GM18873 (cell line): ENCODE measurements around the gene PNCK.
"Not testable (repeated sequence)": the region's sequence is repeated elsewhere in the genome, so short reads cannot be mapped to it uniquely, and the experiment has no call there.

Experiments used
- ATAC-seq: cut with Tn5 transposase; IDR thresholded peaks from one replicate; pipeline ENCODE4 v1.9.1; 2021; ENCODE audit warnings: mild to moderate bottlenecking, moderate library complexity, moderate number of reproducible peaks; ENCODE audit not compliant: unreplicated experiment, low FRiP score

Gene PNCK

DNA sequence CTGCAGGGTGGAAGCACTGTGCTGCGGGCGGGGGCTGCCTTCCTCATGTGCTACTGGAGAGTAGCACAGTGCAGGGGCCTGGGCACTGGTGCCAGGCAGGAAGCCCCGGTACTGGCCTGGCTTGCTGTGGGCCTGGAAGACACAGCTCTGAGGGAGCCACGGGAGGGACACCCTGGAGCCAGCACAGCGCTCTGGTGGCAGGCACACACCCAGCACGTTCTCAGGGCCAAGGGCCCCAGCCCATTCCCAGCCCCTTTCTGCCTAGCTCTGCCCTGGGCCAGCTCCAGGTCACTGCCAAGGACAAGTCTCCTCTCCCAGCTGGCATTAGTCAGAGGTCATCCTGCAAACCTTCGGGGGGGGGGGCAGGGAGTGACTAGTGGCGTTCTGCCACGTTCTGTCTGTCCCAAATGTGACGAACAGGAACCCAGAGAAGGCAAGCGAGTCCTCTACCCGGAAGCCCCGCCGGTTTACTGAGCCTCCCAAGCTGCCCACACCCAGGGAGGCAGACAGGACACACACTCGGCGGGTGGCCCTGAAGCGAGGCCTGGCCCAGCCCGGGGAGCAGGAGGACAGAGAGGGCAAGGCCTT lies 26.3 kb upstream of the PNCK start:
- not testable (repeated sequence) for ATAC-seq

DNA sequence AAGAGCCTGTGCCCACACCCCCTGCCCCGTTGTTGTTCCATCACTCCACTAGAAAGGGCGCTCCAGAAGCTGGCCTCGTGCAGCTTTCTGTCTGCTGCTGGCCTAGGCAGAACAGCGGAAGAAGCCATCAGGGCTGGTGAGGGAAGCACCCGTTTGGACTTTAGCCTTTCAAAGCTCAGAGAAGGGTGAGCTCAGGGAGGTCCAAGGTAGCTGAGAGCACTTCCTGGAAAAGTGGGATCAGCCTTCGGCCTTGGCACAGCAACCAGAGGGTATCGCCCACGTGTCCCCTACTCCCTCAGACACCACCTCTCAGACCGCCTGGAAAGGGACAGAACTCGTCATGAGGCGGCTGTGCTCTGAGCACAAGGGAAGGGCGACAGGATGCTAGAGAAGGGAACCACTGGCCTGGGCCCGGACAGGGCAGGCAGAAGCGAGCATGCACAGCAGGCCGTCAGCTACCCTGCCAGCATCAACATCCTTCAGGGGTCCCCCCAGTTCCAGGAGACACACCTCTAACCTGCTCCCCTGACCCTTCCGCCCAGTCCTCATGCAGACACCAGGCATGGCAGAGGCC lies 25.7 kb upstream of the PNCK start:
- not testable (repeated sequence) for ATAC-seq

DNA sequence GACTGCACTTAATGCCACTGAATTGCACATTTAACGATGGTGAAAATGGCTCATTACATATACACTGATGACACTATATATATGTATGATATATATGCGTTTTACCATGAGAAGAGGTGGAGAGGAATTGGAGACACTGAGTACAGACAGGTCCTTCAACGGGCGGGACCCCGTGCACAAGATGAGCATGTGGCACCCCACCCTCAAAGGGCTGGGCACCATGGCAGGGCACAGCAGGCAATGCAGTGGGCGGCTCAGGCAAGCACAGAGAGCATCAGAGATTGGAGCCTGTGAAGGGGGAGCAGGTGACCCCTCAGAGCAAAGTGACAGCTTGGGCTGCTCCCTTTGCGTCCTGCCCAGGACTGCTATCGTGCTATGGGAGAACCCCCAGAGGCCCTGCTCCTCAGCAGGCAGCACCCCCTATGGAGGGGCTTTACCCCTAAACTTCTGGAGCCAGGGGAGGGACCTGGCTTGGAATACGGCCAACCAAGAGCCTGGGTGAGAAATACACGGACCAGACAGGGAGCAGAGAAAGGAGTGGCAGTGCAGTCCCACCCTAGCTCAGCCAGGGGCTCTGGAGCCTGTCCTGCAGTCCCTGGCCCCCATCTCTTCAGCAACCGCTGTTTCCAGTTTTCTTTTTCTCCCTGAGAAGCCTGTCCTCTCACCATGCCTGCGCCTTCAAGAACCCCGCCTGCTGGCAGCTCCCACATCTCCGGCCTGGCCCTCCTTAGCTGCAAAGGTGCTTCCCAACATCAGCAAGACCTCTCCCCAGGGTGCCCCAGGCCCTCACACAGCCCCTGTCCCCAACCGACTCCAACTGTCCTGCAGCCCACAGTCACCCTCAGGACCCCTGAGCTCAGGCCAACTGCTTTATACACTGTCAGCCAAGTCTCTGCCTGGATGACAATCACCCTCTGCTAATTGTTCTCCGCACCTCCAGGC lies 24.6 kb upstream of the PNCK start:
- ATAC-seq = no peak

DNA sequence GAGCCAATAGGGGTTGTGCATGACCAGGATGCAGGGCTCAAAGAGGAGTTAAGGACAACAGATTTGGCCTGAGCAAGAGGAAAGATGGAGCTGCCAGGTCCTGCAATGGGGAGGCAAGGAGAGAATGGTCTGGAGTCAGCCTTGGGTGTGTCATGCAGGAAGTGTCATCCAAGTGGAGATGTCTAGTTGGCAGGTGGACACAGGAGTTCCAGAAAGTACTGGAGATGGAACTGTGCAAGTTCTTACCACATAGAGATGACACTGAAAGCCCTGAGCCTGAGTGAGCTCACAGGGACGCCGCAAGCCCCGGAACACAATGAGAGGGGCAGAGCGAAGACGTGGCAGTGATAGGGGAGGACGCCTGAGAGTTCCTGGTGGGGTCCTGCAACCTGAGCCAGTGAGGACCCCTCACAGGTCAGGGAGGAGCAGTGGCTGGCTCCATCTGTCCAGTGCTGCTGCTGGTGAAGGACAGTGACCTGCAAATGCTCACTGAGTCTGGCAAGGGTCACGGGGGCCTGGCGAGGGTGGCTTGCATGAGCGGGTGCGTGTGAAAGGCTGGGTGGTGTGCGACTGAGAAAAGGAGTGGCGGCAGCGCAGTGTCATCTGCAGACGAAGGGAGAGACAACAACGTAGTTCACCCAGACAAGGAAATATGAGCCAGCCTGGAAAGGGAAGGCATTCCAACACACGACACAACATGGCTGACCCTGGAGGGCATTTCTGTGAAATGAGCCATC lies 23.5 kb upstream of the PNCK start:
- ATAC-seq = not testable (repeated sequence)

DNA sequence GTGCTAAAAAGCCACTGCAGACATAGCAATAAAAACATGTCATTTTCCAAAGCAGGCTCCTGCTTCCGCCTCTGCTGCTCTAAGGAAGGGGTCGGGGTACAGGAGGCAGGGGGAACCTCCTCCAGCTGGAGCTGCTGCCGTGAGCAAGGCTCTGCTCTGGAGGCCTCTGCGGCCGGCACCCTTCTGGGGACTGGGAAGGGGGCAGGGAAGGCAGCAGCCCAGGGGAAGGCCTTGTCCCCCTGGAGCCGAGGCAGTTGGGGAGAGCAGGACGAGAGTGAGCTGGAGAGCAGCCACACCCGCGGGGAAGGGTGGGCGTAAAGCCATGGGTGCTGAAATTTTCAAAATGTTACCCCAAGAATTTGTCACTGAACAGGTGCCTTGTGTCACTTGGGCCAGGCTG lies 22.9 kb upstream of the PNCK start:
- not testable (repeated sequence) for ATAC-seq

DNA sequence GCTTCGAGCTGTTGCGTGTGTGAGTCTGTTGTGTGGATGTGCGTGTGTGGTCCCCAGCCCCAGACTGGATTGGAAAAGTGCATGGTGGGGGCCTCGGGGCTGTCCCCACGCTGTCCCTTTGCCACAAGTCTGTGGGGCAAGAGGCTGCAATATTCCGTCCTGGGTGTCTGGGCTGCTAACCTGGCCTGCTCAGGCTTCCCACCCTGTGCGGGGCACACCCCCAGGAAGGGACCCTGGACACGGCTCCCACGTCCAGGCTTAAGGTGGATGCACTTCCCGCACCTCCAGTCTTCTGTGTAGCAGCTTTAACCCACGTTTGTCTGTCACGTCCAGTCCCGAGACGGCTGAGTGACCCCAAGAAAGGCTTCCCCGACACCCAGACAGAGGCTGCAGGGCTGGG lies 22.5 kb upstream of the PNCK start:
- no peak for ATAC-seq

DNA sequence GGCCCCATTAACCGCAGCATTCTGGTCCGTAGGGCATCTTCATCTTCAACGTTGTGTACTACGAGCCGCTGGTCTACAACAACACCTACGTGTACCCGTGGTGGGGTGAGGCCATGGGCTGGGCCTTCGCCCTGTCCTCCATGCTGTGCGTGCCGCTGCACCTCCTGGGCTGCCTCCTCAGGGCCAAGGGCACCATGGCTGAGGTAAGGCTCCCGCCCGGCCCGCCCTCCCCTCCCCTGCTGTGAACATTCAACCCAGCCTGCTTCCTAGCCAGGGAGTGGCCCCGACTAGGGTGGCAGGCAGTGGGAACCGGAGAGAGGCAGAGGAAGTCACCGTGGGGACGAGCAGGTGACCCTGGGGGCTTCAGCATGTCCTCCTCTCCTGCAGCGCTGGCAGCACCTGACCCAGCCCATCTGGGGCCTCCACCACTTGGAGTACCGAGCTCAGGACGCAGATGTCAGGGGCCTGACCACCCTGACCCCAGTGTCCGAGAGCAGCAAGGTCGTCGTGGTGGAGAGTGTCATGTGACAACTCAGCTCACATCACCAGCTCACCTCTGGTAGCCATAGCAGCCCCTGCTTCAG lies 21.2 kb upstream of the PNCK start:
- no peak for ATAC-seq

DNA sequence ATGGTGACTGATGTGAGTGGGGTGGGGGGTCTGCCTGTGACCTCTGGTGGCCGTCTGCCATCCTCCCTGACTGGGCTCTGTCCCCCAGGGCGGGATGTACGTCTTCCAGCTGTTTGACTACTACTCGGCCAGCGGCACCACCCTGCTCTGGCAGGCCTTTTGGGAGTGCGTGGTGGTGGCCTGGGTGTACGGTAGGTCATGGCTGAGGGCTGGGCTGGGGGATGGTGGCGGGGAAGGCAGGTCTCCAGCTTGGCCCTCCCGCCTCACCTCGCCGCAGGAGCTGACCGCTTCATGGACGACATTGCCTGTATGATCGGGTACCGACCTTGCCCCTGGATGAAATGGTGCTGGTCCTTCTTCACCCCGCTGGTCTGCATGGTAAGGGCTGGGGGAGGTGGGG lies 20.6 kb upstream of the PNCK start:
- ATAC-seq = not testable (repeated sequence)

DNA sequence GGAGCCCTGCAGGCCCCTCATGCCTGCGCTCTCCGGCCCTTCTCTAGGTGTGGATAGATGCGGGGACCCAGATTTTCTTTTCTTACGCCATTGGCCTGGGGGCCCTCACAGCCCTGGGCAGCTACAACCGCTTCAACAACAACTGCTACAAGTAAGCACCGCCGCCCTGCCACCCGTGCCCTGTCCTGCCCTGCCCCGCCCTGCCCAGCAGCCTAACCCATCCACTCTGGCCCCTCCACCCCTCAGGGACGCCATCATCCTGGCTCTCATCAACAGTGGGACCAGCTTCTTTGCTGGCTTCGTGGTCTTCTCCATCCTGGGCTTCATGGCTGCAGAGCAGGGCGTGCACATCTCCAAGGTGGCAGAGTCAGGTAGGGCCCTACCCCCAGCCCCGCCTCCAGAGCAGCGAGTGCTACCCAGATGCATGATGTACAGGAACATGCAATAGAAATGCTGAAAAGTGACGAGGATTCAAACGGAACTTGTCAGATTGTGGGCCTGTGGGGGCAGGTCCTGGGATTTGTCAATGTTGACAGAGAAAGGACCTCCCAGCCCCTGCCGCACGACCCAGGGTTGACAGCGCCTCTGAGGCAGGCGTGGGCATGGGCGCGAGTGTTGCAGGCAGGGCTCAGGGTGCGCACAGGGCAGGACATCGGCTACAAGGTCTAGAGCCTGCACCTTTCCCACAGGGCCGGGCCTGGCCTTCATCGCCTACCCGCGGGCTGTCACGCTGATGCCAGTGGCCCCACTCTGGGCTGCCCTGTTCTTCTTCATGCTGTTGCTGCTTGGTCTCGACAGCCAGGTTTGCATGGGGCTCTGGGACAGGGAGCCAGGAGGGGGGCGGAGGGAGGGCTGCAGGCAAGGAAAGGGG lies 19.8 kb upstream of the PNCK start:
- ATAC-seq = no peak

DNA sequence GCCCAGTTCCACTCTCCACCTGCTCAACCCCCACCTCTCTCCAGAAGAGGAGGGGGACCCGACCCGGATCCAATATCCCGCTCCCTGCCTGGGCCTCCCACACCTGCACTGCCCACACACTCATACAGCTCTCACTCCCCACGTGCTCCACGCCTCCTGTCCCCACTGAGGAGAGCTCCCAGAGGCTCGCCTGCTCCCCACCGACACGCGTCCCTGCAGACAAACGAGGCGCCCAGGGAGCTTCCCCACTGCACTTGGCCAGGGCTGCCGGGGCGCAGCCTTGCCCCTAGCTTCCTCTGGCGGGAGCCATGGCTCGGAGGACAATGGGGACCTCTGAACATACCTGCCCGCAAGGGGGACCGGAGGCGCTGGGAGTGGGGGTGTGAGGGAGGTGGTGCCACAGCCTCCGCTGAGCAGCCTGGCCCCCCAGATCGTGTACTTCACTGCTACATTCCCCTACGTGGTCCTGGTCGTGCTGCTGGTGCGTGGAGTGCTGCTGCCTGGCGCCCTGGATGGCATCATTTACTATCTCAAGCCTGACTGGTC lies 19.1 kb upstream of the PNCK start:
- no peak for ATAC-seq

DNA sequence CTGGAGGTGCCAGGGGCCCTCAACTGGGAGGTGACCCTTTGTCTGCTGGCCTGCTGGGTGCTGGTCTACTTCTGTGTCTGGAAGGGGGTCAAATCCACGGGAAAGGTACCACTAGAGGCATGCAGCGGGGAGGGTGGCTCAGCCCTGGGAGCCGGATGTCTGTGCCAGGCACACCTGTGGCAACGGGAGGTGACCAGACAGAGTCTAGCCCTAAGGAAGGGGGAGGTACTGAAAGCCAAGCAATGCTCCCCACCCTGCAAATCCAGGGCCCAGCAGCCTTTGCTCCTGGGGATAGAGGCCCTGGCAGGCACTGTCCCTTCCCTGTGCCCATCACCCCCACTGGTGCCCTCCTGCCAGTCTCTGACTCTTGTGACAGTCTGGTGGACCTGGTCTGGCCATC lies 18.4 kb upstream of the PNCK start:
- no peak for ATAC-seq

DNA sequence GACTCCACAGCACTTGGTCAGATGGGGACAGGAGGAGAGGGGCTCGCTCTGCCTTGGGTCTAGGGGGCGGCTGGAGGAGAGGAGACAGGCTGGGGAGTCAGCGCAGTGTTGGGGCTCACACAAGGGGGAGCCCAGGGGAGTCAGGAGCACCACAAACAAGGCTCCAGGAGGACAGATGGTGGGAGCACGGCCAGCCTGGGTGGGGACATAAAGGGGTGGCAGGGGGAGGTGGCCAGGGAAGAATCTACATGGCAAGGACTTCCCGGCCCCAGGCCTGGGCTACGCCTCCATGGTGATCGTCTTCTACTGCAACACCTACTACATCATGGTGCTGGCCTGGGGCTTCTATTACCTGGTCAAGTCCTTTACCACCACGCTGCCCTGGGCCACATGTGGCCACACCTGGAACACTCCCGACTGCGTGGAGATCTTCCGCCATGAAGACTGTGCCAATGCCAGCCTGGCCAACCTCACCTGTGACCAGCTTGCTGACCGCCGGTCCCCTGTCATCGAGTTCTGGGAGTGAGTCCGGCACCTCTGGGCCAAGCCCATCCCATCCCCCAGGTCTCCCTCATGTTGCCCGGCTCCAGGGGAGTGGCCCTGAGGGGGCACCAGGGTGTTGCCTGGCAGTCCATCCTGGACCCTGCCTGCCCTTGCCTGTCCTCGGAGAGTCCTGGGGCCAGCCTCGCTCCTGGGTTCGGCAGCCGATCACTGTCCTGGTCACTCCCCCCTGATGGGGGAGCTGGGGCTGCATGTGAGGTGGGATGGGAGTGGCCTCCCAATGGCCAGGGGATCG lies 17.6 kb upstream of the PNCK start:
- not testable (repeated sequence) for ATAC-seq

DNA sequence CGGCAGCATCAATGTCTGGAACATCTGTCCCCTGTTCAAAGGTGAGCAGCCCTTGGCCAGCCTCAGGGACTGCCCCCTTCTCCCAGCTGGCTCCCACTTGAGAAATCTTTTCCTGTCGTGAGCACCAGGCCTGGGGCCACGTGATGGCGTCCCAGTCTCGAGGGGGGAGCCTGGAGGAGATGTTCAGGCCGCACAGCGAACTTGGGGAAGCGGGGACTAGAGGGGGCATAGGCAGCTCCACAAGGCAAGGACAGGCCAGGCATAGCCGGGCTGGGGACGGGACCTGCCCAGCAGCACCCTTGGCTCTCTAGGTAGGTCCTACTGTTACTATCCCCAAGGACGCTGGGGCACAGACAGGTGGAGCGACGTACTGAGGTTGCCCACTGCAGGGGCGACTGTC lies 16.9 kb upstream of the PNCK start:
- ATAC-seq = no peak

DNA sequence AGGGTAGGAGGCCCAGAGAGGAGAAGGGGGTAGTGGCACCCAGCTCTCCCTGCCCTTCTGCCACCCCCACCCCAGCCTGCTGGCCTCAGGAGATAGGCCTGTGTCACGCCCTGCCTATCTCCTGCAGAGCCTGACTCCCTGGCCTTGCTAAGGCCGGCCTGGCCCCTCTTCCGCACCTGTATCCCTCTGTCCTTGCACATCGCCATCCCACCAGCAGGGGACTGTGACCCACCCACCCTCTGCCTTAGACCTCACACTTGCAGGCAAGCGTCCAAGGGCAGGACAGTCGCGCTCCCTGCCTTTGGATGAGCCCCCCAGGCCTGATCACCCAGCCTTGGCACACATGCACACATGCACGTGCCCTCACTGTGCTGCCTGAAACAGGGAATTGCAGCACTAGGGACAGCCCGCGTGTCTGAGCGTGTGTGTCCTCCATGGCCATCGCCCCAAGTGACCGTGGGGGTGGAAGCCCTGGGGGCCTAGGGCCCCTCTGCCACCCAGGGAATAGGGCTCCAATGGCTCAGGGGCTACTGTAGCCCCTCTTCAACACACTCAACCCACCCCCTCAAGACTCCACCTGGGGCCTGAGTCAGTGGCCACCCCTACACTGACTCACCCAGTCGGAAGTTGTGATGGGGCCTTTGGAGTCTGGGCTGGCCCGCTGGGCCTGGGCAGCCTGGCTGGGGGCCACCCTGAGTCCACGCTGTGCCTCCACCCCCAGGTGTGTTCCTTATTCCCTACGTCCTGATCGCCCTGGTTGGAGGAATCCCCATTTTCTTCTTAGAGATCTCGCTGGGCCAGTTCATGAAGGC lies 16.2 kb upstream of the PNCK start:
- no peak for ATAC-seq

DNA sequence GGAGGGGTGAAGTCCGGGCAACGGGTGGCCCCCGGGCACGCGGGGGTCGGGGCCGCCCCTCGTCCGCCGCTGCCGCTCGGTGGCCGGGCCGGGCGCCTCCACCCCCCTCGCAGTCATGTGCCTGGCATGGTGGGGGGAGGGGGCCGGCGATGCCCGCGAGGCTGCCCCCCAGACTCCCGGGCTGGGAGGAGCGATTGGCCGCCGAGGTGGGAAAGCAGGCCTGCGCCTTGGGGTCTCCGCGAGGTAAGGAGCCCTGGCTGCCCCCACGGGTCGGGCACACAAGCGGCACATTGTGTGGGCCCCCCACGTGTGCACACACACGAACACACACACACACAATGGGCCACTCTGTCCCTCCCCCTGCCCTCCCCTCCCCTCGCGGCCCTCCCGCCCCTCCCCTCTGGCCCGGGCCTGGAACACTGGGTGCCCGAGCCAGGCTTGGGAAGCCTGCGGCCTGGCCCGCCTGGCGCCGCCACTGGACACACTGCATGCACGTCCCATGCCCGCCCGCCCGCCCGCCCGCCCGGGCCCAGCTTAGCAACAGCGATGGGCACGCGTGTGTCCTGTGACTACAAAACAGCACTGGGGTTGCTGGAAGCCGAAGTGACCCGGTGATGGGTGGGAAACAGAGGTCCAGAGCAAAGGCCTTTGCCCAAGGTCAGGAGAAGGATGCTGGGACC lies 15.4 kb upstream of the PNCK start:
- ATAC-seq = no peak

DNA sequence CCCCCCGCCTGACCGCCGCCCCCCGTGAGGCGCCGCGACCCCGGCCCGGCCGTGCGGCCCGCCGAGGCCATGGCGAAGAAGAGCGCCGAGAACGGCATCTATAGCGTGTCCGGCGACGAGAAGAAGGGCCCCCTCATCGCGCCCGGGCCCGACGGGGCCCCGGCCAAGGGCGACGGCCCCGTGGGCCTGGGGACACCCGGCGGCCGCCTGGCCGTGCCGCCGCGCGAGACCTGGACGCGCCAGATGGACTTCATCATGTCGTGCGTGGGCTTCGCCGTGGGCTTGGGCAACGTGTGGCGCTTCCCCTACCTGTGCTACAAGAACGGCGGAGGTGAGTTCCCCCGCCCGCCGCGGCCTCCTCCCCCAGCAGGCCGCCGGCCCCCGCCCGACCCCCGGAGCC lies 14.9 kb upstream of the PNCK start:
- ATAC-seq = no peak

DNA sequence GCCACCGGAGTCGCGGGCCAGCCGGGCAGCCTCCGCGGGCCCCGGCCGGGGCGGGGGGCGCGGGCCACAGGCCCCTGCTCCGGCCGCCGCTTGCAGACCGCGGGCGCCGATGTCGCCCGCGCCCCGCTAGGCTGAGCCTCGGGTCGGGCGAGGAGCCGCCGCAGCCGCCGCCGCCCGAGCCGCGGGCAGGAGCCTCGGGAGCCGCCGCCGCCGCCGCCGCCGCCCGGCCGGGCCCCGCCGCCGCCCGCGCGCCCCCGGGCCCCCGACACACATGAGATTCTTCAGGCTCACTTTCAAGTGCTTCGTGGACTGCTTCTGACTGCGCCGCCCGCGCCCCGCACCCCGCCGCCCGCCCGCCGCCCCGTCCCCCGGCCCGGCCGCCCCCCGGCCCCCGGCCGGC lies 14.5 kb upstream of the PNCK start:
- no peak for ATAC-seq
